ENCODE measurements around the gene STX18. TPM values are rescaled to one million over a fixed set of nuclear protein-coding genes. Genes with fewer than 3 reads are reported as not detected.

STX18 gene
- polyA plus RNA-seq, 4 donors: 24.2 to 55.0 (median 38.7) TPM

DNA sequence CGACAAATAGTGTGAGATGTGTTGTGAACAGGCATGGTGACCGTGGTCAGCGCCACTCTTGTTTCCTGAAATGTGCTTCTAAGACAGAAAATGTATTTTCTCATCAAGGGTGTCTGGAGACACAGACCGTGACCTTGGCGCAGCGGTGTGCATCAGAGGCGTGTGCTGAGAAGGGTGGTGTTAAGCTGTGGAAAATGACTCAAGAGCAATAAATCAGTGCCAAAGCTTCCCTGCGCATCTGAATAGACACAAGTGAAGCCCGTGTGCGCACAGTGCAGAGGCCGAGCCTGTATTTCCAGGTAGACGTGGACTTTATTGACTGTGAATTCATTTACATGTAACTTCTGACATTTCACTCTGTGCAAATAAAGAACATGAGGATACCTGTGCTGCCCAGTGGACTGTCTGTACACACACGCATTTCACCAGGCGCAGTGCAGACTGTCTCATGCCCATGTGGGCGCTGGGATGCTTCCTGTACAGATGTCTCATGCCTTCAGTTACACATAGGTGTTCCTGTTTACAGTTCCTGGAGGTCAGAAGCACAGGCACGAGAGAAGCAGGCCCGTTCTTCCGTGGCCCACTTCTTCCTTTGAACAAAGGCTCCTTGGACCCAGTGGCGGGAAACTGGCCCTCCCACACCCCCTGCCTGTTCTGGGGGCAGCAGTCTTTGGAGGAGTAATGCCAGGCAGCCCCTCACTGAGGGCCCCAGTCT lies 123.0 kb downstream of the STX18 start:
- peaks cover 18 to 59% (median 18%) of the 10 kb centered on the region in 3 donors for H3K36me3 ChIP-seq (ENCODE audit: control insufficient read depth in 3 of 3, insufficient read depth in 2 of 3, low read depth in 1 of 3, low read length in 3 of 3)
- no peaks in the 10 kb centered on the region for H3K27me3 ChIP-seq (ENCODE audit: control insufficient read depth in 3 of 3, insufficient read depth in 3 of 3, low read length in 3 of 3)
- no peak overlapping the region for H3K4me3 ChIP-seq (ENCODE audit: low read depth in 1 of 3, low read length in 3 of 3)
- DNase-seq (no peak), FAIRE-seq (no peak)
- no peak overlapping the region for H3K27ac ChIP-seq (ENCODE audit: low read depth in 1 of 3, low read length in 2 of 3)
- 78 to 87% (median 85%) methylated on average over 19 of the region's 19 CpGs for WGBS, 3 donors
- H3K4me1 ChIP-seq (ENCODE audit: control insufficient read depth in 3 of 3, insufficient read depth in 2 of 3, low read depth in 1 of 3, low read length in 2 of 3): peaks cover 0 to 4% (median 0%) of the 10 kb centered on the region in 3 donors
- peaks cover 0 to 6% of the 10 kb centered on the region in 2 donors for H3K9me3 ChIP-seq (ENCODE audit: control insufficient read depth in 2 of 2, insufficient read depth in 1 of 2, low read depth in 1 of 2, low read length in 1 of 2)

DNA sequence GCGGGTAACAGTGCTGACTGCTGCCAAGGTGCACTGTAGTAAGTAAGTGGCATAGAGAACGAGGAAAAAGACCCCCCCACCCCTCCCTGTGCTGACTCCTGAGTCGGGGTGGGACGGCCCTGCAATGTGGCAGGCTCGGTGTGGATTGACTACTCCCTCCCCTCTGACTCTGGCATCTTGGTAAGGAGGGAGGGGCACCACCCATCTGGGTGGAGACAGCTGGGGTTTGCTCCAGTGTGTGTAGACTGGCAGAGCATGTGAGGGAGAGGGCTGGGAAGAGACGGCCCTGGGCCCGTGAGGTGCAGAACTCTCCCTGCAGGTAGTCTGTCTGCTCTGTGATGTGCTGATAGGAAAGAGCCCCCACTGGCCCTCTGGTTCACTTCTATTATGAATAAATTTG lies 124.0 kb downstream of the STX18 start:
- FAIRE-seq (no peak), DNase-seq (no peak)
- Histone ChIP-seq H3K36me3 (ENCODE audit: control insufficient read depth in 3 of 3, insufficient read depth in 2 of 3, low read depth in 1 of 3, low read length in 3 of 3) (peaks cover 18 to 53% (median 18%) of the 10 kb centered on the region in 3 donors), H3K27ac (ENCODE audit: low read depth in 1 of 3, low read length in 2 of 3) (no peak overlapping the region), H3K4me3 (ENCODE audit: low read depth in 1 of 3, low read length in 3 of 3) (no peak overlapping the region), H3K27me3 (ENCODE audit: control insufficient read depth in 3 of 3, insufficient read depth in 3 of 3, low read length in 3 of 3) (no peaks in the 10 kb centered on the region), H3K4me1 (ENCODE audit: control insufficient read depth in 3 of 3, insufficient read depth in 2 of 3, low read depth in 1 of 3, low read length in 2 of 3) (peaks cover 0 to under 1% (median 0%) of the 10 kb centered on the region in 3 donors), H3K9me3 (ENCODE audit: control insufficient read depth in 2 of 2, insufficient read depth in 1 of 2, low read depth in 1 of 2, low read length in 1 of 2) (peaks cover 0 to 6% of the 10 kb centered on the region in 2 donors)
- 67 to 88% (median 77%) methylated on average over 7 of the region's 7 CpGs for WGBS, 3 donors

DNA sequence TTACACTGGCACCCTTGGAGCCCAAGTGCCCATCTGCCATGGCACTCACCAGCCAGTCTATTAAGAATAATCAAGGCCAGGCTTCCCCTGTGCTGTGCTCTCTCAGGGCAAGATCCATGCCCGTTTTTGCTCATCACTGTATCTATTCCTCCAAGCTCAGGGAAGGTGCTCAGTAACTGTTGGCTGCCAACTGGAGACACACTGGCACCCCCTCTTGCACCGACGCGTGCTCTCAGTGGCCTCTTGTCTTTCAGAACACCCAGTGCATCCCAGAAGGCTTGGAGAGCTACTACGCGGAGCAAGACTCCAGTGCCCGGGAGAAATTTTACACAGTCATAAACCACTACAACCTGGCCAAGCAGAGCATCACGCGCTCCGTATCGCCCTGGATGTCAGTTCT lies 124.9 kb downstream of the STX18 start:
- H3K27ac ChIP-seq (ENCODE audit: low read depth in 1 of 3, low read length in 2 of 3): no peak overlapping the region
- no peak for DNase-seq
- 94 to 96% (median 95%) methylated on average over 11 of the region's 11 CpGs for WGBS, 3 donors
- H3K36me3 ChIP-seq (ENCODE audit: control insufficient read depth in 3 of 3, insufficient read depth in 2 of 3, low read depth in 1 of 3, low read length in 3 of 3): peaks cover 16 to 51% (median 18%) of the 10 kb centered on the region in 3 donors
- peaks cover 0 to 6% of the 10 kb centered on the region in 2 donors for H3K9me3 ChIP-seq (ENCODE audit: control insufficient read depth in 2 of 2, insufficient read depth in 1 of 2, low read depth in 1 of 2, low read length in 1 of 2)
- no peak for FAIRE-seq
- H3K4me3 ChIP-seq (ENCODE audit: low read depth in 1 of 3, low read length in 3 of 3): no peak overlapping the region
- H3K27me3 ChIP-seq (ENCODE audit: control insufficient read depth in 3 of 3, insufficient read depth in 3 of 3, low read length in 3 of 3): no peaks in the 10 kb centered on the region
- no peaks in the 10 kb centered on the region for H3K4me1 ChIP-seq (ENCODE audit: control insufficient read depth in 3 of 3, insufficient read depth in 2 of 3, low read depth in 1 of 3, low read length in 2 of 3)

DNA sequence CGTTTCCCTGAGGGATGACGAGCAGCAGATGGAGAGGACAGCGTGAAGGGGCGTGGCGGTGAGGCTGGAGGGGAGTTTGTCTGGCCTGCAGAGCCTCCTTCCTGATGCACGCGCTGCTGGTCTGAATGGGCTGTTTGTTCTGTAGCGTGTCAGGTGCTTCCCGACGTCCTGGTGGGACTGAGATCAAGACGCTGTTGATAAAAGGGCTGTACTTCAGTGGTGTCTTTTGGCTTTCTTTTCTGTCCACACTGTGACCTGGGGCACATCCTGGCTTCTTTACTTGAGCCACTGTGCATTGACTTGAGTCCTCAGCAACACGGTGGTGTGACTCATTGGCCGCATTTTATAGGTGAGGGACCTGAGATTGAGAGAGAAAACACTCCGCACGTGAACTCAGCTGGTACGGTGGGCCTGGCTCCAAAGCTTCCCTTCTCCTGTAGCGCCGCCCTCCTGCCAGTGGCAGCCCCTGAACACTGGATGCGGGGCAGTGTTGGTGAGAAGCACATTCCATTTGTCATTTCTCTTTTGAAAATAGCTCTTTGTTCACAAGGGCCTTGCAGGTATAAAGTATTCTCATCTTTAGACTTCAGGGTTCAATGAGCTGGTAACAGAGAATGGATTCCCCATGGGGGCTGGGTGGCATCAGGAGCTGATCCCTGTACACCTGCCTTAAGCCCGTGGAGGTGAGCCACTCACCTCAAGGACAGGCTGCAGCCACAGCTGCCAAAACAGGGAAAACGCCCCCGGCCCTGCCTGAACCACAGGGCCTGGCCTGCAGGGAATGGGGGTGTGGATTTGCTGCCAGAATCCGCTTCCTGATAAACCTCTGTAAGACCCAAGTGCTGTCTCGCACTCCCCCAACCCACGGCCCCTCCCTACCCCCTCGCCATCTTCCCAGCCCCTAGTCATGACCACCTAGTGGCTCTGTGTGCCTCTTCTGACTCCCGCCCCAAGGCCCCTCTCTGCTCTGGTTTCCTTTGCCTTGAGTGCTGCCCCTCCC lies 125.7 kb downstream of the STX18 start:
- DNase-seq: no peak
- H3K4me3 ChIP-seq (ENCODE audit: low read depth in 1 of 3, low read length in 3 of 3): no peak overlapping the region
- H3K36me3 ChIP-seq (ENCODE audit: control insufficient read depth in 3 of 3, insufficient read depth in 2 of 3, low read depth in 1 of 3, low read length in 3 of 3): peaks cover 11 to 44% (median 13%) of the 10 kb centered on the region in 3 donors
- no peak overlapping the region for H3K27ac ChIP-seq (ENCODE audit: low read depth in 1 of 3, low read length in 2 of 3)
- H3K9me3 ChIP-seq (ENCODE audit: control insufficient read depth in 2 of 2, insufficient read depth in 1 of 2, low read depth in 1 of 2, low read length in 1 of 2): peaks cover 0 to 6% of the 10 kb centered on the region in 2 donors
- 92 to 93% (median 93%) methylated on average over 27 of the region's 27 CpGs for WGBS, 3 donors
- no peak for FAIRE-seq
- H3K4me1 ChIP-seq (ENCODE audit: control insufficient read depth in 3 of 3, insufficient read depth in 2 of 3, low read depth in 1 of 3, low read length in 2 of 3): no peaks in the 10 kb centered on the region
- no peaks in the 10 kb centered on the region for H3K27me3 ChIP-seq (ENCODE audit: control insufficient read depth in 3 of 3, insufficient read depth in 3 of 3, low read length in 3 of 3)

DNA sequence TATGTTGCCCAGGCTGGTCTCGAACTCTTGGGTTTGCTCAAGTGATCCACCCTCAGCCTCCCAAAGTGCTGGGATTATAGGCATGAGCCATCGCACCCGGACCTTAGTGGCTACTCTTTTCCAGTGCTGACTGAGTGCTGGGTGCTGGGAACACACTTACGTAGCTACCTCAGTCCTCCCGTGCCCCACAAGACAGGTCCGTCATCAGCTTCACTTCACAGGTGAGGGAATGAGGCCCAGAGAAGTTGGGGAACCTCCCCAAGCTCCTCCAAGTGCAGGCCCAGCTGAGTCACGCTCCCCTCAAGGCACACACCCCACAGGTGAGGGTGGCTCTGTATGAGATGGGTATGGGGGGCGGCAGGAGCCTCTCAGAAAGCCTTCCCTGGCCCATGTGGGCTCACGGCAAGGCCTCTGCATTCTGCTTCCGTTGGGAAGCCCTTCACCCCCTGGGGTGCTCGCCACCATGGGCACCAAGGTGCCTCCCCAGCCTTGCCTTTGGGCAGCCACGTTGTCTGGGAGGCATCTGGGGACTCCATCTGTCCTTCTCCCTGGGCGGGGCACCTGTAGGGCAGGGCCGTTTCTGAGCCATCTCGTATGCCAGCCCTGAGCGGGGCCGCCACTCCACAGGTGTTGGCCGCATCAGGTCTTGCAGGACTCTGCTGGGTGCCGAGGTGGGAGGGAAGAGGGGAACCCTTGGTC lies 126.6 kb downstream of the STX18 start:
- peaks cover 0 to 6% of the 10 kb centered on the region in 2 donors for H3K9me3 ChIP-seq (ENCODE audit: control insufficient read depth in 2 of 2, insufficient read depth in 1 of 2, low read depth in 1 of 2, low read length in 1 of 2)
- peaks cover 6 to 39% (median 13%) of the 10 kb centered on the region in 3 donors for H3K36me3 ChIP-seq (ENCODE audit: control insufficient read depth in 3 of 3, insufficient read depth in 2 of 3, low read depth in 1 of 3, low read length in 3 of 3)
- no peak overlapping the region for H3K27ac ChIP-seq (ENCODE audit: low read depth in 1 of 3, low read length in 2 of 3)
- 94 to 96% (median 96%) methylated on average over 19 of the region's 19 CpGs for WGBS, 3 donors
- H3K4me1 ChIP-seq (ENCODE audit: control insufficient read depth in 3 of 3, insufficient read depth in 2 of 3, low read depth in 1 of 3, low read length in 2 of 3): no peaks in the 10 kb centered on the region
- H3K4me3 ChIP-seq (ENCODE audit: low read depth in 1 of 3, low read length in 3 of 3): no peak overlapping the region
- DNase-seq (no peak), FAIRE-seq (no peak)
- H3K27me3 ChIP-seq (ENCODE audit: control insufficient read depth in 3 of 3, insufficient read depth in 3 of 3, low read length in 3 of 3): no peaks in the 10 kb centered on the region

DNA sequence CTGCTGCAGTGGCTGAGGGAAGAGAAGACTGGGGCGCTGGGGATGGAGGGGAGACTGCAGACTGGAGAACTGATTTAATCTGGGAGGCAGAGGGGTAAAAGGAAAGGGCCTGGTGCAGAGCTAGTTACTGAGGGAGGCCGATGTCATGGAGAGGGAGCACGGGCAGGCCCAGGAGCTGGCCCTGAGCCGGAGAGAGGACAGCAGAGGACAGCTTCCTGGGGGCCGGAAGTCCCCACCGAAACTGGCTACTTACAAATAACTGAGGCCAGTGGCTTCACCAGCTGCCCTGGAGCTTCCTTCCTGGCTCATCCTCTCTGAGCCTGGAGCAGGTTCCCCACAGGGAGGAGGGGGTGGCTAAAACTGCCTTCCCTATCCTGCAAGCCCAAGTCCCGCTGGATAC lies 128.0 kb downstream of the STX18 start:
- H3K27me3 ChIP-seq (ENCODE audit: control insufficient read depth in 3 of 3, insufficient read depth in 3 of 3, low read length in 3 of 3): no peaks in the 10 kb centered on the region
- DNase-seq (no peak), FAIRE-seq (no peak)
- WGBS, 3 donors: 88 to 94% (median 90%) methylated on average over 6 to 7 of the region's 7 CpGs
- no peak overlapping the region for H3K27ac ChIP-seq (ENCODE audit: low read depth in 1 of 3, low read length in 2 of 3)
- no peak overlapping the region for H3K4me3 ChIP-seq (ENCODE audit: low read depth in 1 of 3, low read length in 3 of 3)
- H3K9me3 ChIP-seq (ENCODE audit: control insufficient read depth in 2 of 2, insufficient read depth in 1 of 2, low read depth in 1 of 2, low read length in 1 of 2): peaks cover 0 to 6% of the 10 kb centered on the region in 2 donors
- H3K36me3 ChIP-seq (ENCODE audit: control insufficient read depth in 3 of 3, insufficient read depth in 2 of 3, low read depth in 1 of 3, low read length in 3 of 3): peaks cover 5 to 26% (median 7%) of the 10 kb centered on the region in 3 donors
- H3K4me1 ChIP-seq (ENCODE audit: control insufficient read depth in 3 of 3, insufficient read depth in 2 of 3, low read depth in 1 of 3, low read length in 2 of 3): no peaks in the 10 kb centered on the region

DNA sequence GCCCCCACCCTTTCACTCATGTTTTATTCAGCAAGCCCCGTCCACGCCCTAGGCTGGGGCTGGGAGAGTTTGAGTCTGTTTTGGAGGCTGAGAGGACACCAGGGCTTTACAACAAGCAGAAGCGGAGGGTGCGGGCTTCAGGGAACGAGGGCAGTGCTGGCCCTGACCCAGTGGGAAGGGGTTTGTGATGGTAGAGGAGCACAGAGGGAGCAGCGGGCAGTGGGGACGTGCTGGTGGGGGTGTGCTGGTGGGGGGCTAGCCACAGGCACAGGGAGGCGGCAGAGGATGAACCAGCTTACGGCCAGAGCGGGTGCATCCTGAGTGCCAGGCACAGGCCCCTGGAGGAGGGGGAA lies 128.5 kb downstream of the STX18 start:
- DNase-seq (no peak), FAIRE-seq (no peak)
- H3K4me1 ChIP-seq (ENCODE audit: control insufficient read depth in 3 of 3, insufficient read depth in 2 of 3, low read depth in 1 of 3, low read length in 2 of 3): no peaks in the 10 kb centered on the region
- no peaks in the 10 kb centered on the region for H3K27me3 ChIP-seq (ENCODE audit: control insufficient read depth in 3 of 3, insufficient read depth in 3 of 3, low read length in 3 of 3)
- peaks cover 0 to 6% of the 10 kb centered on the region in 2 donors for H3K9me3 ChIP-seq (ENCODE audit: control insufficient read depth in 2 of 2, insufficient read depth in 1 of 2, low read depth in 1 of 2, low read length in 1 of 2)
- WGBS, 3 donors: 83 to 87% (median 84%) methylated on average over 10 of the region's 10 CpGs
- H3K27ac ChIP-seq (ENCODE audit: low read depth in 1 of 3, low read length in 2 of 3): no peak overlapping the region
- no peak overlapping the region for H3K4me3 ChIP-seq (ENCODE audit: low read depth in 1 of 3, low read length in 3 of 3)
- peaks cover 3 to 22% (median 4%) of the 10 kb centered on the region in 3 donors for H3K36me3 ChIP-seq (ENCODE audit: control insufficient read depth in 3 of 3, insufficient read depth in 2 of 3, low read depth in 1 of 3, low read length in 3 of 3)
